ENCODE data around the gene TNRC6A. TPM values are rescaled to one million over a fixed set of nuclear protein-coding genes. Genes with fewer than 3 reads are reported as not detected.
"Not testable (repeated sequence)": the region's sequence is repeated elsewhere in the genome, so short reads cannot be mapped to it uniquely, and the experiment has no call there.

Gene TNRC6A
- total RNA-seq, 1 donor from 2014 or later: 53.0 TPM

DNA sequence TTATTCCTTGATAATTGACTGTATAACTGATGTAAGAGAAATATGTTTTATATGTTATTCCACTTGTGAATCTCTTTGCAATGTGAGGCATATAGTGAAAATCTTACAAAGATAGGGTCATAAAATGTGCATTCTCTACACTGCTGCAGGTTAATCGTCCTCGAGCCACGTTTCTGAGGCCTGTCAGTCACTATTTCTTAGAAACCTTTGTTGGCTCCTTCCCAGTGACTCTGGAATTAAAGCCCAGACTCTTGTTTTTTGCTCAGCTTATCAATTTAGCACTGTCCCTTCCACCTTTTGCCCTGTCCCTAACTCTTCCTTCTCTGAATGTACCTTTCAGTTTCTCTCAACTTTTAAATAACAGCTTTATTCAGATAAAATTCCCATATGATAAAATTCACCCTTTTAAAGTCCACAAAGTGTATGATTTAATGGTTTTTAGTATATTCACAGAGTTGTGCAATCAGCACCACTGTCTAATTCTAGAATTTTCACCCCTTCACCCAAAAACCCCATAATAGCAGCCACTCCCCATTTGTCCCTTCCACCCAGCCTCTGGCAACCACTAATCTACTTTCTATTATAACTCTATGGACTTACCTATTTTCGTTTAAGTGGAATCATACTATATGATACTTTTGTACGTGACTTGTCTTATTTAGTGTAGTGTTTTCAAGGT is 8.6 kb downstream of the TNRC6A start:
- Histone ChIP-seq H3K36me3 (peaks cover 0 to 3% of the 10 kb centered on the region in 2 donors), H3K9me3 (no peaks in the 10 kb centered on the region), H3K4me3 (no peak overlapping the region), H3K27ac (peak overlapping the region; percentile 26), H3K27me3 (no peaks in the 10 kb centered on the region), H3K4me1 (peaks cover 100% of the 10 kb centered on the region)
- intact Hi-C loops (cut with DNase I): no loop called here
- no peak for DNase-seq (ENCODE audit: extremely low spot score in 2 of 2)
- TF ChIP-seq, protein P1, sequence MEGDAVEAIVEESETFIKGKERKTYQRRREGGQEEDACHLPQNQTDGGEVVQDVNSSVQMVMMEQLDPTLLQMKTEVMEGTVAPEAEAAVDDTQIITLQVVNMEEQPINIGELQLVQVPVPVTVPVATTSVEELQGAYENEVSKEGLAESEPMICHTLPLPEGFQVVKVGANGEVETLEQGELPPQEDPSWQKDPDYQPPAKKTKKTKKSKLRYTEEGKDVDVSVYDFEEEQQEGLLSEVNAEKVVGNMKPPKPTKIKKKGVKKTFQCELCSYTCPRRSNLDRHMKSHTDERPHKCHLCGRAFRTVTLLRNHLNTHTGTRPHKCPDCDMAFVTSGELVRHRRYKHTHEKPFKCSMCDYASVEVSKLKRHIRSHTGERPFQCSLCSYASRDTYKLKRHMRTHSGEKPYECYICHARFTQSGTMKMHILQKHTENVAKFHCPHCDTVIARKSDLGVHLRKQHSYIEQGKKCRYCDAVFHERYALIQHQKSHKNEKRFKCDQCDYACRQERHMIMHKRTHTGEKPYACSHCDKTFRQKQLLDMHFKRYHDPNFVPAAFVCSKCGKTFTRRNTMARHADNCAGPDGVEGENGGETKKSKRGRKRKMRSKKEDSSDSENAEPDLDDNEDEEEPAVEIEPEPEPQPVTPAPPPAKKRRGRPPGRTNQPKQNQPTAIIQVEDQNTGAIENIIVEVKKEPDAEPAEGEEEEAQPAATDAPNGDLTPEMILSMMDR (IDR thresholded peaks at IDR 0.05): no peak
- no peak for TF ChIP-seq POLR2A (IDR thresholded peaks at IDR 0.05)
- no peak for TF ChIP-seq POLR2AphosphoS5 (IDR thresholded peaks at IDR 0.05; ENCODE audit: insufficient read depth in 1 of 2, low read depth in 1 of 2)

DNA sequence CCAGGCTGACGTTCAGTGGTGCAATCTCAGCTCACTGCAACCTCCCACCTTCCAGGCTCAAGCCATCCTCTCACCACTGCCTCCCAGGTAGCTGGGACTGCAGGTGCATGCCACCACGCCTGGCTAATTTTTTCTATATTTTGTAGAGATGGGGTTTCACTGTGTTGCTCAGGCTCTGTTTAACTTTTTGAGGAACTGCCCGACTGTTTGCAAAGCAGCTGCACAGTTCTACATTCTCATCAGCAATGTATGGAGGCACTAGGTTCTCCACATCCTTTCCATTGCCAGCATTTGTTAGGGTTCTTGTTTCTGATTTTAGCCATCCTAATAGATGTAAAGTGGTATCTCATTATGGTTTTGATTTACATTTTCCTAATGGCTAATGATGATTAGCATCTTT is 9.4 kb downstream of the TNRC6A start:
- no peak for TF ChIP-seq POLR2AphosphoS5 (IDR thresholded peaks at IDR 0.05; ENCODE audit: insufficient read depth in 1 of 2, low read depth in 1 of 2)
- TF ChIP-seq, protein P1 (IDR thresholded peaks at IDR 0.05): no peak
- TF ChIP-seq POLR2A (IDR thresholded peaks at IDR 0.05): no peak
- H3K4me3 ChIP-seq: no peak overlapping the region
- H3K9me3 ChIP-seq: no peaks in the 10 kb centered on the region
- H3K36me3 ChIP-seq: no peaks in the 10 kb centered on the region
- DNase-seq (ENCODE audit: extremely low spot score in 2 of 2): no peak
- H3K27me3 ChIP-seq: no peaks in the 10 kb centered on the region
- H3K27ac ChIP-seq: no peak overlapping the region
- peaks cover 100% of the 10 kb centered on the region for H3K4me1 ChIP-seq
- intact Hi-C loops (cut with DNase I): no loop called here

DNA sequence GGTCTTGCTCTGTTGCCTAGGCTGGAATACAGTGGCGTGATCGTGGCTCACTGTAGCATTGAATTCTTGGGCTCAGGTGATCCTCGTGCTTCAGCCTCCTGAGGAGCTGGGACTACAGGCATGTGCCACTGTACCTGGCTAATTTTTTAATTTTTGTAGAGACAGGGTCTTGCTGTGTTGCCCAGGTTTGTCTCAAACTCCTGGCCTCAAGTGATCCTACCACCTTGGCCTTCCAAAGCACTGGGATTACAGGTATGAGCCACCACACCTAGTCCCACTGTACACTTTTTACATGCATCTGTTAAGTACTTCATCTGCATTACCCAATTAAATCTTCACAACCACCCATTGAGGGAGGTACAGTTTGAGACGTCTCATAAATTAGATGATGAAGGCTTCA is 12.4 kb downstream of the TNRC6A start:
- Histone ChIP-seq H3K9me3 (no peaks in the 10 kb centered on the region), H3K27ac (no peak overlapping the region), H3K4me1 (peaks cover 98% of the 10 kb centered on the region), H3K36me3 (no peaks in the 10 kb centered on the region), H3K4me3 (no peak overlapping the region), H3K27me3 (no peaks in the 10 kb centered on the region)
- intact Hi-C loops (cut with DNase I): no loop called here
- DNase-seq (ENCODE audit: extremely low spot score in 2 of 2): no peak
- TF ChIP-seq POLR2A (IDR thresholded peaks at IDR 0.05) (no peak), POLR2AphosphoS5 (IDR thresholded peaks at IDR 0.05; ENCODE audit: insufficient read depth in 1 of 2, low read depth in 1 of 2) (no peak)
- TF ChIP-seq, protein P1 (IDR thresholded peaks at IDR 0.05): no peak

DNA sequence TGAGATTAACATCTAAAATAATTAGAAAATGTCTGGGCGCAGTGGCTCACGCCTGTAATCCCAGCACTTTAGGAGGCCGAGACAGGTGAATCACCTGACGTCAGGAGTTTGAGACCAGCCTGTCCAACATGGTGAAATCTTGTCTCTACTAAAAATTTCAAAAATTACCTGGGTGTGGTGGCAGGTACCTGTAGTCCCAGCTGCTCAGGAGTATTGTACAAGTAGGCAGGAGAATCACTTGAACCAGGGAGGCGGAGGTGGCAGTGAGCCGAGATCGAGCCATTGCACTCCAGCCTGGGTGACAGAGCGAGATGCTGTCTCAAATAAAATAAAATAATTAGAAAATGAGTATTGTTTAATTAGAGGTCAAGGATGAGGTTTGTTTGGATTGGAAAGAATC is 13.2 kb downstream of the TNRC6A start:
- H3K36me3 ChIP-seq; intact Hi-C loops (cut with DNase I); H3K27me3 ChIP-seq; H3K4me3 ChIP-seq; DNase-seq (ENCODE audit: extremely low spot score in 2 of 2); H3K27ac ChIP-seq; H3K9me3 ChIP-seq: not testable (repeated sequence)
- peaks cover 98% of the 10 kb centered on the region for H3K4me1 ChIP-seq

DNA sequence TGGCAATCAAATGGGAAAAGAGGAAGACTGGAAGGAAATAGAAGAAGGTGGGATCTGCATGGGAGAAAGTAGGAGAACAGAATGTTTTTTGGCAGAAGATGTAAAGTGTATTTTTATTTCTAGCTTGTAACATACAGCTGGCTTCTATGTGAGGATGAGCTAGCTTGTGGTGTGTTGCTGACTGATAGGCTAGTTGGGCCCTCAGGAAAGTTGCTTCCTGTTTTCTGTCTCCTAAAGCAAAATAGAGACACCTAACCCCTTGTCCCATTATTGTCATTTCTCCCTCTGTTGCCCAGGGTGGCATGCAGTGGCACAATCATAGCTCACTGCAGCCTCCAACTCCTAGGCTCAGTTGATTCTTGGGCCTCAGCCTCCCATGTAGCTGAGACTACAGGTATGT is 15.9 kb downstream of the TNRC6A start:
- no peaks in the 10 kb centered on the region for H3K36me3 ChIP-seq
- H3K4me3 ChIP-seq: no peak overlapping the region
- no peaks in the 10 kb centered on the region for H3K9me3 ChIP-seq
- no peak overlapping the region for H3K27ac ChIP-seq
- intact Hi-C loops (cut with DNase I): no loop called here
- DNase-seq (ENCODE audit: extremely low spot score in 2 of 2): no peak
- no peaks in the 10 kb centered on the region for H3K27me3 ChIP-seq
- TF ChIP-seq POLR2A (IDR thresholded peaks at IDR 0.05) (no peak), POLR2AphosphoS5 (IDR thresholded peaks at IDR 0.05; ENCODE audit: insufficient read depth in 1 of 2, low read depth in 1 of 2) (no peak)
- TF ChIP-seq, protein P1 (IDR thresholded peaks at IDR 0.05): no peak
- peaks cover 98% of the 10 kb centered on the region for H3K4me1 ChIP-seq
